Tibial nerve (tissue), 4 donors: ENCODE measurements around the gene WWC1. TPM values are rescaled to one million over a fixed set of nuclear protein-coding genes. Genes with fewer than 3 reads are reported as not detected.

Experiments used
- DNase-seq, 2 donors: peaks; one replicate each; pipeline ENCODE4 v3.0.0-alpha.2; 2019; ENCODE audit warnings: low spot score in 2 of 2
- H3K27ac ChIP-seq, 4 donors: fragments of 200-600 bp; sonication (generic) in 3 of 4; one replicate each; pipeline ENCODE4 v1.5.1; 2017 to 2019; ENCODE audit warnings: mild to moderate bottlenecking in 1 of 4
- H3K27me3 ChIP-seq, 2 donors: fragments of 200-600 bp; sonication (generic) in 1 of 2; one replicate each; pipeline versions ENCODE4 v1.5.1 to v1.6.0; 2017 to 2019
- H3K36me3 ChIP-seq, 3 donors: fragments of 200-600 bp; sonication (generic); one replicate each; pipeline ENCODE4 v1.5.1; 2018 to 2019
- H3K4me1 ChIP-seq, 4 donors: fragments of 200-600 bp; sonication (generic) in 3 of 4; one replicate each; pipeline ENCODE4 v1.5.1; 2017 to 2019
- H3K4me3 ChIP-seq, 4 donors: fragments of 200-600 bp; sonication (generic) in 3 of 4; one replicate each; pipeline ENCODE4 v1.5.1; 2017 to 2019; ENCODE audit warnings: mild to moderate bottlenecking in 1 of 4, moderate library complexity in 1 of 4
- H3K9me3 ChIP-seq, 4 donors: fragments of 200-600 bp; sonication (generic) in 3 of 4; one replicate each; pipeline ENCODE4 v1.5.1; 2017 to 2019
- EP300 ChIP-seq, 2 donors: sonication (generic); formaldehyde crosslinking; IDR thresholded peaks; one replicate each; pipeline ENCODE4 v1.6.1; 2017; ENCODE audit warnings: antibody characterized with exemption in 2 of 2, mild to moderate bottlenecking in 1 of 2
- POLR2A ChIP-seq, 2 donors: fragments of 450-650 bp; IDR thresholded peaks; one replicate each; pipeline ENCODE4 v1.6.1; 2017; ENCODE audit warnings: antibody characterized with exemption in 2 of 2, mild to moderate bottlenecking in 2 of 2, moderate library complexity in 2 of 2
- WGBS, 2 donors: methylation state at CpG; one replicate each; pipeline ENCODE4 v1.1.5; 2018; 5-methylcytosine and 5-hydroxymethylcytosine counted together
- total RNA-seq, 4 donors: library from RNA; depleted of rRNA; stranded (reverse); fragments of >200 nt; gene quantifications; one replicate each; pipeline ENCODE4 v1.1.0, GENCODE V29; 2016
- TF ChIP-seq, protein P1 (sequence below), 5 experiments: fragments of 200-600 bp in 3 of 5; fragments of 450-650 bp in 2 of 5; sonication (generic) in 3 of 5; IDR thresholded peaks; one replicate each; pipeline ENCODE4 v1.5.1; 2016 to 2019; ENCODE audit warnings: antibody characterized with exemption in 5 of 5, mild to moderate bottlenecking in 3 of 5, moderate library complexity in 2 of 5

WWC1 gene
- total RNA-seq, 4 donors from 2014 or later = 0.78 to 3.3 (median 1.00) TPM

DNA sequence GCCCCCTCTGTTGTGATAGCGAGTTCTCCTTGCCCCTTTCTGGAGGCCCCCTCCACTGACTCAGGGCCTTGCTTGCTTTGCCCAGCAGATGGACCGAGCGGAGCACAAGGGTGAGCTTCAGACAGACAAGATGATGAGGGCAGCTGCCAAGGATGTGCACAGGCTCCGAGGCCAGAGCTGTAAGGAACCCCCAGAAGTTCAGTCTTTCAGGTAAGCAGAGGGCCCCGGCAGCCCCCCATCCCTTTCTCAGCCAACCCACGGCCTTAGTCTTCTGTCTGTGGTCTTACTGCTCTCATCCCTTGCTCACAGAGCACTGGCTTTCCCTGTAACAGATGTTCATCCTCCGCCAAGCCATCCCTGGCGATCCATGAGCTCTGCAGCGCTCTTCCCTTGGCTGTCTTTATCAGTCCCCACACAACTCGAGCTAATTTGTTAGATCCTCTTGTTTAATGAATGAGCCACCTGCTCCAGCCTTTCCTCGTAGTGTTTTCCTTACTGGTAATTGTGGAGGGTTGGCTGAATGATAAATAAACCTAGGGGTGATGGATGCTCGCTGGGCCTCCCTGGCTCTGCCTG lies 176.4 kb downstream of the WWC1 start:
- TF ChIP-seq, protein P1, sequence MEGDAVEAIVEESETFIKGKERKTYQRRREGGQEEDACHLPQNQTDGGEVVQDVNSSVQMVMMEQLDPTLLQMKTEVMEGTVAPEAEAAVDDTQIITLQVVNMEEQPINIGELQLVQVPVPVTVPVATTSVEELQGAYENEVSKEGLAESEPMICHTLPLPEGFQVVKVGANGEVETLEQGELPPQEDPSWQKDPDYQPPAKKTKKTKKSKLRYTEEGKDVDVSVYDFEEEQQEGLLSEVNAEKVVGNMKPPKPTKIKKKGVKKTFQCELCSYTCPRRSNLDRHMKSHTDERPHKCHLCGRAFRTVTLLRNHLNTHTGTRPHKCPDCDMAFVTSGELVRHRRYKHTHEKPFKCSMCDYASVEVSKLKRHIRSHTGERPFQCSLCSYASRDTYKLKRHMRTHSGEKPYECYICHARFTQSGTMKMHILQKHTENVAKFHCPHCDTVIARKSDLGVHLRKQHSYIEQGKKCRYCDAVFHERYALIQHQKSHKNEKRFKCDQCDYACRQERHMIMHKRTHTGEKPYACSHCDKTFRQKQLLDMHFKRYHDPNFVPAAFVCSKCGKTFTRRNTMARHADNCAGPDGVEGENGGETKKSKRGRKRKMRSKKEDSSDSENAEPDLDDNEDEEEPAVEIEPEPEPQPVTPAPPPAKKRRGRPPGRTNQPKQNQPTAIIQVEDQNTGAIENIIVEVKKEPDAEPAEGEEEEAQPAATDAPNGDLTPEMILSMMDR (IDR thresholded peaks at IDR 0.05) = no peak
- no peak for TF ChIP-seq EP300 (IDR thresholded peaks at IDR 0.05)
- TF ChIP-seq POLR2A (IDR thresholded peaks at IDR 0.05) = no peak
- no peaks in the 10 kb centered on the region for H3K9me3 ChIP-seq
- no peaks in the 10 kb centered on the region for H3K36me3 ChIP-seq
- H3K4me3 ChIP-seq = no peak overlapping the region
- 86 to 87% methylated on average over 12 of the region's 12 CpGs for WGBS, 2 donors
- H3K4me1 ChIP-seq = no peaks in the 10 kb centered on the region
- no peak overlapping the region for H3K27ac ChIP-seq
- no peak for DNase-seq
- no peaks in the 10 kb centered on the region for H3K27me3 ChIP-seq

- Histone ChIP-seq H3K9me3 (no peaks in the 10 kb centered on the region), H3K36me3 (no peaks in the 10 kb centered on the region), H3K4me3 (no peak overlapping the region), H3K4me1 (no peaks in the 10 kb centered on the region), H3K27ac (no peak overlapping the region), H3K27me3 (no peaks in the 10 kb centered on the region)
- WGBS, 2 donors = 49 to 52% methylated on average over 8 of the region's 8 CpGs
- DNase-seq = no peak
- TF ChIP-seq, protein P1 (IDR thresholded peaks at IDR 0.05) = no peak
- TF ChIP-seq POLR2A (IDR thresholded peaks at IDR 0.05) (no peak), EP300 (IDR thresholded peaks at IDR 0.05) (no peak)
Measured at GRCh38 chr5:168468836-168469235, 177.4 kb downstream of the WWC1 start.

DNA sequence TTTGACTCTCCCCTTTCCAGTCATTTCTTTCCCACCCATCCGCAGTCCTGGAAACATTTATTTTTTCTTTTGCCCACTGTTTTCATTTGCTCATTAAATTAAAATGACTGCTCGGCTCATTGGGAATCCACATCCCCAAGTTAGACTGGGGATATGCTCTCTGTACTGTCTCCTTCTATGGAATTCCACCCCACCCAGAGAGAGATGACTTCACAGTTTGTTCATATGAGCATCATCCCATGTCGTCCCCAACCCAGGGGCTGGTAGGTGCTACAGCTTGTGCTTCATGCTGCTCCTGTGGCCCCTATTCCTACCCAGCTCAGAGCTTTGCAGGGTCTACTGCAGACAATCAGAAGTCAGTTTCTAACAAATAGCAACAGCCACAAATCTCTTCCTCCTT lies 178.4 kb downstream of the WWC1 start:
- H3K4me3 ChIP-seq = no peak overlapping the region
- TF ChIP-seq POLR2A (IDR thresholded peaks at IDR 0.05) (no peak), EP300 (IDR thresholded peaks at IDR 0.05) (no peak)
- TF ChIP-seq, protein P1 (IDR thresholded peaks at IDR 0.05) = no peak
- no peaks in the 10 kb centered on the region for H3K27me3 ChIP-seq
- H3K9me3 ChIP-seq = no peaks in the 10 kb centered on the region
- WGBS, 2 donors = 83 to 89% methylated on average over 3 of the region's 3 CpGs
- H3K4me1 ChIP-seq = no peaks in the 10 kb centered on the region
- H3K27ac ChIP-seq = no peak overlapping the region
- H3K36me3 ChIP-seq = no peaks in the 10 kb centered on the region
- no peak for DNase-seq

DNA sequence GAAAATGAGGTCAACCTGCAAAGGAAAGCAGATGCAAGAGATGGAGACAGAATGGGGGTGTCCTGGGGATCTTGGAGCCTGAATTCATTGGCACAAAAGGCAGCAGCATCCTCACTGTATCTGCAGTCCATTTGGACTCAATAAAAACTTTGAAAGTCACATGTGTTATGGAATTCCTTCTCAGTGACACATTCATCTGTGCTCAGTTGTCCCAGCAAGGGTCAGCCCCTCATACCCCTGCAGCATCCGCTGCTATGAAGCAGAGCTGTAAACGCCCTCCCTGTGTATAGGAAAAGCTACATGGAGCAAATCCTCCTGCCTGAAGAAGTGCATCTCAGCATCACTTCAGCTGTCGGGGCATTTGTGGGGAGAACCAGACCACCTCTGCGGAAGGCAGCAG lies 180.3 kb downstream of the WWC1 start:
- TF ChIP-seq POLR2A (IDR thresholded peaks at IDR 0.05) (no peak), EP300 (IDR thresholded peaks at IDR 0.05) (no peak)
- TF ChIP-seq, protein P1 (IDR thresholded peaks at IDR 0.05) = no peak
- no peaks in the 10 kb centered on the region for H3K36me3 ChIP-seq
- H3K9me3 ChIP-seq = no peaks in the 10 kb centered on the region
- H3K4me3 ChIP-seq = no peak overlapping the region
- peak overlapping the region in 1 of 4 donors; percentile 42 for H3K27ac ChIP-seq
- no peaks in the 10 kb centered on the region for H3K27me3 ChIP-seq
- H3K4me1 ChIP-seq = no peaks in the 10 kb centered on the region
- no peak for DNase-seq
- WGBS, 2 donors = 64 to 73% methylated on average over 4 of the region's 4 CpGs

- H3K36me3 ChIP-seq = no peaks in the 10 kb centered on the region
- no peak overlapping the region for H3K4me3 ChIP-seq
- no peaks in the 10 kb centered on the region for H3K4me1 ChIP-seq
- H3K9me3 ChIP-seq = no peaks in the 10 kb centered on the region
- TF ChIP-seq POLR2A (IDR thresholded peaks at IDR 0.05) = no peak
- TF ChIP-seq, protein P1 (IDR thresholded peaks at IDR 0.05) = peak in 3 of 5 experiments; percentile 15 to 32 (median 19)
- peak overlapping the region in 2 of 4 donors; percentile 41 to 68 for H3K27ac ChIP-seq
- no peaks in the 10 kb centered on the region for H3K27me3 ChIP-seq
- 43 to 48% methylated on average over 5 of the region's 5 CpGs for WGBS, 2 donors
- peak in 1 of 2 donors; percentile 20 for DNase-seq
Measured at GRCh38 chr5:168472329-168472728, 180.9 kb downstream of the WWC1 start.
